Forelimb muscle (tissue), 1 donor: ENCODE results near the gene ARMC5. TPM values are rescaled to one million over a fixed set of nuclear protein-coding genes. Genes with fewer than 3 reads are reported as not detected.
A peak's percentile ranks its signal among the peaks of the same experiment; 100 is the strongest.
"Not testable (repeated sequence)": the region's sequence is repeated elsewhere in the genome, so short reads cannot be mapped to it uniquely, and the experiment has no call there.

ENCODE experiments used
- DNase-seq: peaks from one replicate; pipeline ENCODE4 v3.0.0-alpha.2; 2013; ENCODE audit warnings: low read depth
- polyA plus RNA-seq: library from polyadenylated mRNA; unstranded; fragments of 120-200 nt; gene quantifications from one replicate; pipeline ENCODE4 v1.2.1, GENCODE V29; 2013; ENCODE audit not compliant: insufficient read length

Gene ARMC5
- polyA plus RNA-seq, 1 donor = 8.2 TPM

GRCh38 chr16:31499928-31500327 lies 40.6 kb downstream of the ARMC5 start:
- DNase-seq = no peak

DNA sequence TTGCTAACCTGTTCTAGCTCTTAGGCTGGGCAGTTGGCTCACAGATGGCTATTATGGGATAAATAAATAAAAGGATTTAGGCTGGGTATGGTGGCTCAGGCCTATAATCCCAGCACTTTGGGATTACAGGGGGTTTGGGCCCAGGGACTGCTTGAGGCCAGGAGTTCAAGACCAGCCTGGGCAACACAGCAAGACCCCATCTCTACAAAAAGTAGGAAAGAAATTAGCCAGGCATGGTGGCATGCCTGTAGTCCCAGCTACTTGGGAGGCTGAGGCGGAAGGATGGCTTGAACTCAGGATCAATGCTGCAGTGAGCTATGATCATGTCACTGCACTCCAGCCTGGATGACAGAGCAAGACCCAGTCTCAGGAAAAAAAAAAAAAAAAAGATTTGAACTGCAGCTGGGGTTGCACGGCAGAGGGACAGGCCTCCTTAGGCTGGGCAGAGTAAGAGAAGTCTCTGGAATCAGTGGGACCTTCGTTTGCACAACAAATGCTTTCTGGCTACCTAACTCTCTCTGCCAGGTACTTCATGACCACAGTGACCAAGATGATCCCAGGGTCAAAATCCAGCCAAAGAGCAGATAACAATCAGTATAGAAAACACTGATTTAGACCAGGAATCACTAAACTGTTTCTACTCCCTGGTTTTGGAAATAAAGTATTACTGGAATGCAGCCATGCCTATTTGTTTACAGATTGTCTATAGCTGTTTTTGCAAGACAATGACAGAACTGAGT lies 42.1 kb downstream of the ARMC5 start:
- no peak for DNase-seq

- no peak for DNase-seq
Measured at GRCh38 chr16:31501966-31502348, 42.7 kb downstream of the ARMC5 start.

GRCh38 chr16:31502981-31503380 lies 43.7 kb downstream of the ARMC5 start:
- DNase-seq = no peak

DNA sequence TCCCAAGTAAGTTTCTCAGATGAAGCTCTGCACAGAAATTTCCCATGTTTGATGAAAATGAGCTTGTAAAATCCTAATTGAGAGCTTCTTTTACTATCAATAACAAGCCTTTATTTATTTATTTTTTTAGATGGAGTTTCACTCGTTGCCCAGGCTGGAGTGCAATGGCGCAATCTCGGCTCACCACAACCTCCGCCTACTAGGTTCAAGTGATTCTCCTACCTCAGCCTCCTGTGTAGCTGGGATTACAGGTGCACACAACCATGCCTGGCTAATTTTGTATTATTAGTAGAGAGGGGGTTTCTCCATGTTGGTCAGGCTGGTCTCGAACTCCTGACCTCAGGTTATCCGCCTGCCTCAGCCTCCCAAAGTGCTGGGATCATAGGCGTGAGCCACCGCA lies 44.3 kb downstream of the ARMC5 start:
- DNase-seq = not testable (repeated sequence)

DNA sequence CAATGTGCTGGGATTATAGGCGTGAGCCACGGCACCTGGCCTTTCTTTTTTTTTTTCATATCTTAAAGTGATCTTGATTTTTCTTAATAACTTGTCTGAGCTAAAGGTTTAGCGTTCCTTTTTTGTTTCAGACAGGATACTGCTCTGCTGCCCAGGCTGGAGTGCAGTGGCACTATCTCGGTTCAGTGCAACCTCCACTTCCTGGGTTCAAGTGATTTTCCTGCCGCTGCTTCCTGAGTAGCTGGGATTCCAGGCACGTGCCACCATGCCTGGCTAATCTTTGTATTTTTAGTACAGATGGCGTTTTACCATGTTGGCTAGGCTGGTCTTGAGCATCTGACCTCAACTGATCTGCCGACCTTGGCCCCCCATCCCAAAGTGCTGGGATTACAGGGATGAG lies 44.9 kb downstream of the ARMC5 start:
- no peak for DNase-seq

DNA sequence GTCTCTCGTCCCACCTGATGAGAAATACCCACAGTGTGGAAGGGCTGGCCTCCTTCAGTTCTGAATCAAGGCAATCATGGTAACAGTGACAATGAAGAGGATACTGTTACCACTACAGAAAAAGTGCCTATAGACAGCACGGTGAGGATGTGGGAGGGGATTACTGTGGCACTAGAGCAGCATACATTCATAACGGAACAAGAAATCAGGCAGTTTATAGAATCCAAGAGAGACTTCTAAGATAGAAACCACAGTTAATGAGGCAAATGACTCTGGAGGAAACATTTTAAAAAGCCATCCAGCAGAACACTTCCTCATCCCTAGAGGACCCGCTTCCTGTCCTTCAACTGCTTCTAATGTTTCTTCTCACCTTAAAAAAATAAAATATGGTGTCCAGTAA lies 46.2 kb downstream of the ARMC5 start:
- no peak for DNase-seq

- DNase-seq = no peak
Measured at GRCh38 chr16:31507617-31507928, 48.3 kb downstream of the ARMC5 start.

DNA sequence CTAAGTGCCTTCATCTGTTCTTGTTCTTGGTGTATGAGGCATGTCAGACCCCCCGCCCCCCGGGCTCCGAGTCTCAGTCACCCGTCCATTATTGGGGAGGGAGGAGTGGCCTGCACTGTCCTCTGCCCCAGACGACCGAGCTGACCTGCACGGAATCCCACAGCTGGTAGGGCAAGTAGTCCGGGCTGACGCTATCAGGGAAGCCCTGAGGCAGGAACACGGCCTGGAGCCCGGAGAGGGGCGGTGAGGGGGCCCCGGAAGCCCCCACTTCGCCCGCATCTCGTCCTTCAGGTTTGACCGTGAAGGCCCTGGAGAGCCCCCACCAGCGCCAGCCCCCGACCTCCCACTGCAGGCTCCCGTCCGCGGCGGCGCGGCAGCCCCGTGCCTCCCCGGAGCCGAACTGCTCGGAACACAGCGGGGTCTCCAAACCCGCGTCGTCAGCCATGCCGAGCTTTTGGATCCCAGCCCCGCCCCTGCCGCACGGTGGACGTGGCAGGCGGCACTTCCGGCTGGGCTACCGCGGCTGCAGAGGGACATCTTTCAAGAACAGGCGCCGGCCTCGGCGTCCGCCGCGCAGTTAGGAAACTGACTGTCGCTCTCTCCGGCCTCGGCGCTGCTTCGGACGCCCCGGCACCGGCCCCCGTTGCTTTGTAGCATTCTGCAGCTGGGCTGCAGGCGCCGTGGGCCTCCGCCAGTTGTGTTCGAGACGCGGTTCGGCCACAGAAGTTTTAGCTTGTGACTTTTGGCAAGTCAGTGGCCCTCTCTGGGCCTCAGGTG lies 48.8 kb downstream of the ARMC5 start, which contains the start of gene RUSF1:
Gene RUSF1 (minus strand): TSS at position 463 of the 777 bp plus-strand sequence. CDS start 18 bp downstream, at position 445.
- peak; percentile 75 for DNase-seq

GRCh38 chr16:31508706-31509195 lies 49.5 kb downstream of the ARMC5 start:
- peak; percentile 53 for DNase-seq

- DNase-seq = no peak
Measured at GRCh38 chr16:31513126-31513525, 53.8 kb downstream of the ARMC5 start.

GRCh38 chr16:31513884-31514283 lies 54.6 kb downstream of the ARMC5 start:
- no peak for DNase-seq

Other genes starting within 250 kb of the ARMC5 start
- 82.7 TPM for gene TRIM72, start 245.4 kb upstream of the ARMC5 start, polyA plus RNA-seq
- 2.1 TPM for gene PYDC1, start 242.4 kb upstream of the ARMC5 start, polyA plus RNA-seq
- gene ITGAM, start 199.5 kb upstream of the ARMC5 start, polyA plus RNA-seq = 3.2 TPM
- 0.81 TPM for gene ITGAX, start 104.3 kb upstream of the ARMC5 start, polyA plus RNA-seq
- gene ITGAD, start 66.2 kb upstream of the ARMC5 start, polyA plus RNA-seq = 0.78 TPM
- gene COX6A2, start 31.1 kb upstream of the ARMC5 start, polyA plus RNA-seq = 334 TPM
- gene ZNF843, start 16.7 kb upstream of the ARMC5 start, polyA plus RNA-seq = 2.4 TPM
- gene TGFB1I1, start 12.7 kb downstream of the ARMC5 start, polyA plus RNA-seq = 105 TPM
- 6.2 TPM for gene SLC5A2, start 23.6 kb downstream of the ARMC5 start, polyA plus RNA-seq
- 45.5 TPM for gene RUSF1, start 48.9 kb downstream of the ARMC5 start, polyA plus RNA-seq
- gene AHSP, start 68.4 kb downstream of the ARMC5 start, polyA plus RNA-seq = 12.3 TPM